Aorta (tissue), 5 donors: Measurements from ENCODE around the gene LRRFIP1. TPM values are rescaled to one million over a fixed set of nuclear protein-coding genes. Genes with fewer than 3 reads are reported as not detected.

Experiments used
- ATAC-seq: fragments of 200-7000 bp; cut with Tn5 transposase; one replicate; pipeline ENCODE4 v1.9.1; 2022; ENCODE audit warnings: moderate library complexity; ENCODE audit not compliant: low FRiP score
- DNase-seq, 2 donors: peaks; one replicate each; pipeline ENCODE4 v3.0.0-alpha.2; 2020
- H3K27ac ChIP-seq, 2 donors: one replicate each; pipeline ENCODE4 v1.5.1; 2013; ENCODE audit warnings: low read length in 2 of 2, mild to moderate bottlenecking in 2 of 2, moderate library complexity in 2 of 2, control low read depth in 1 of 2, inconsistent platforms in 1 of 2, low read depth in 1 of 2
- H3K27me3 ChIP-seq, 2 donors: one replicate each; pipeline ENCODE4 v1.6.1; 2013; ENCODE audit warnings: control low read depth in 1 of 2, low read length in 1 of 2, mild to moderate bottlenecking in 1 of 2, moderate library complexity in 1 of 2; ENCODE audit not compliant: insufficient read depth in 2 of 2, control insufficient read depth in 1 of 2
- H3K36me3 ChIP-seq, 2 donors: one replicate each; pipeline ENCODE4 v1.6.1; 2013; ENCODE audit warnings: control low read depth in 1 of 2, low read length in 1 of 2, mild to moderate bottlenecking in 1 of 2; ENCODE audit not compliant: insufficient read depth in 2 of 2, control insufficient read depth in 1 of 2
- H3K4me1 ChIP-seq, 2 donors: one replicate each; pipeline ENCODE4 v1.6.1; 2013; ENCODE audit warnings: low read length in 2 of 2, control low read depth in 1 of 2, mild to moderate bottlenecking in 1 of 2, moderate library complexity in 1 of 2; ENCODE audit not compliant: insufficient read depth in 2 of 2, control insufficient read depth in 1 of 2
- H3K4me3 ChIP-seq, 2 donors: one replicate each; pipeline ENCODE4 v1.5.1; 2013; ENCODE audit warnings: low read length in 2 of 2, control low read depth in 1 of 2, mild to moderate bottlenecking in 1 of 2
- H3K9me3 ChIP-seq: one replicate; pipeline ENCODE4 v1.6.1; 2013; ENCODE audit warnings: mild to moderate bottlenecking, low read length; ENCODE audit not compliant: control insufficient read depth
- WGBS, 2 donors: extraction: QIAGEN DNeasy Blood & Tissue Kit; methylation state at CpG; one replicate each; pipeline ENCODE4 v1.1.7; 2013; 5-methylcytosine and 5-hydroxymethylcytosine counted together
- intact Hi-C, 2 donors: fragments of 100-400 bp; cut with DNase I; formaldehyde crosslinking; loops; one replicate each; pipeline versions ENCODE4 v1.14.2 to v1.15.0; 2022
- polyA plus RNA-seq, 2 donors: library from polyadenylated mRNA; stranded (reverse); fragments of 200-250 nt; gene quantifications; one replicate each; pipeline ENCODE4 v1.2.3, GENCODE V29; 2013
- total RNA-seq, 2 donors: library from RNA; stranded (reverse); fragmentation: NEBNext Ultra II Directional; extraction: Animal tissue kit (Norgen Biotek cat#: 25700); gene quantifications; one replicate each; pipeline ENCODE4 v1.2.1, GENCODE V29; 2021
- donor health status: healthy with polysubstance abuse.
- donor health status: Bipolar disorder and iron deficiency.
- donor health status: DM: no; HTN: no; CAD: no.
- donor health status: DM: no; HTN: no; CAD: no.
- donor health status: DM: yes; HTN: yes; CAD: no.

LRRFIP1 gene
- total and polyA plus RNA-seq, 4 donors = 100 to 348 (median 169) TPM

DNA sequence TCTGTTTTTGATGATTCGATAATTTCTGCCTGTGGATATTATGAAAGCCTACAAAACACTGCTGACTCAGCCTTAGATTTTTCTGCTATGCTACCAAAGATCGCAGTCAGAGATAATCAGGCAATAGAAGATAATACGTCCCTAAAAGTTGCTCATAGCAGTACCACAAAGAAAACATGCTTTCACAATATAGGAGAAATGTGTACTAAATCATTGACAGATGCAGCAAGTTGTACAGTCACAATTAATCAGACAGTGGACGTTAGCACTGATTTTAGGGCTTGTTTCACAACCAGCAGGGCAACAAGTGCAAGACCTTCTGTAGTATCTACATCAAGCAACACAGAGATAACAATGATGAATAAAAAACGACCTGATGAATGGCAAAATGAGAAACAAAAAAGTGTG, 190.7 kb downstream of the LRRFIP1 start:
- 60 to 64% methylated on average over 5 of the region's 5 CpGs for WGBS, 2 donors
- H3K27me3 ChIP-seq = no peaks in the 10 kb centered on the region
- no peaks in the 10 kb centered on the region for H3K36me3 ChIP-seq
- no peak overlapping the region for H3K4me3 ChIP-seq
- intact Hi-C loops = no loop called here
- H3K4me1 ChIP-seq = no peaks in the 10 kb centered on the region
- ATAC-seq = no peak
- no peak overlapping the region for H3K27ac ChIP-seq
- no peaks in the 10 kb centered on the region for H3K9me3 ChIP-seq
- DNase-seq = no peak

- Histone ChIP-seq H3K36me3 (no peaks in the 10 kb centered on the region), H3K27ac (no peak overlapping the region), H3K9me3 (no peaks in the 10 kb centered on the region), H3K4me3 (no peak overlapping the region), H3K4me1 (no peaks in the 10 kb centered on the region), H3K27me3 (no peaks in the 10 kb centered on the region)
- 86 to 90% methylated on average over 2 of the region's 2 CpGs for WGBS, 2 donors
- ATAC-seq (no peak), DNase-seq (no peak)
- intact Hi-C loops = no loop called here
Measured at GRCh38 chr2:237819231-237819630, 191.8 kb downstream of the LRRFIP1 start.

GRCh38 chr2:237820421-237820820, 193.0 kb downstream of the LRRFIP1 start:
- no peak for ATAC-seq
- intact Hi-C loops = no loop called here

DNA sequence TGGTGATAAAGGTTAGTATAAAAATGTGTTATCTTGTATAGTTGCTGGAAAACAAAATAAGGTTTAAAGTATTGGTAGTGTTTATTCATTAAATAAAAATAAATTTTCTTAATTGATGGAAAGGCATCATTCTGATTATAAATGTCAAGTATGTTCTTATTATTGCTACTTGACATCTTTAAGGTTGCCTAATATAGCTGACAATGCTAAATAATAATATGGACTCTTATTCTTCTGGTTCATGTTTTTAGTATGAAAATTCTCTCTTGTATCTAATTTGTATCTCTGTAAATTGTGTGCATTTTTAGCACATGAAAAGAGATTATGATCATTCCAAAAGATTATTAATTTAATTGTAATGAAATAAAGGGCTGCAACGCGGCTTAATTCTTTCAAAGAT, 196.2 kb downstream of the LRRFIP1 start:
- intact Hi-C loops = no loop called here
- no peaks in the 10 kb centered on the region for H3K9me3 ChIP-seq
- H3K27ac ChIP-seq = no peak overlapping the region
- H3K27me3 ChIP-seq = no peaks in the 10 kb centered on the region
- ATAC-seq = no peak
- no peak overlapping the region for H3K4me3 ChIP-seq
- DNase-seq = no peak
- no peaks in the 10 kb centered on the region for H3K4me1 ChIP-seq
- 97 to 99% methylated on average over 2 of the region's 2 CpGs for WGBS, 2 donors
- H3K36me3 ChIP-seq = no peaks in the 10 kb centered on the region

More at GRCh38 chr2:237820421-237820820, 193.0 kb downstream of the LRRFIP1 start:
- no peaks in the 10 kb centered on the region for H3K4me1 ChIP-seq
- no peaks in the 10 kb centered on the region for H3K27me3 ChIP-seq
- no peak for DNase-seq
- 67 to 70% methylated on average over 2 of the region's 2 CpGs for WGBS, 2 donors
- no peaks in the 10 kb centered on the region for H3K36me3 ChIP-seq
- no peaks in the 10 kb centered on the region for H3K9me3 ChIP-seq
- no peak overlapping the region for H3K4me3 ChIP-seq
- no peak overlapping the region for H3K27ac ChIP-seq

DNA sequence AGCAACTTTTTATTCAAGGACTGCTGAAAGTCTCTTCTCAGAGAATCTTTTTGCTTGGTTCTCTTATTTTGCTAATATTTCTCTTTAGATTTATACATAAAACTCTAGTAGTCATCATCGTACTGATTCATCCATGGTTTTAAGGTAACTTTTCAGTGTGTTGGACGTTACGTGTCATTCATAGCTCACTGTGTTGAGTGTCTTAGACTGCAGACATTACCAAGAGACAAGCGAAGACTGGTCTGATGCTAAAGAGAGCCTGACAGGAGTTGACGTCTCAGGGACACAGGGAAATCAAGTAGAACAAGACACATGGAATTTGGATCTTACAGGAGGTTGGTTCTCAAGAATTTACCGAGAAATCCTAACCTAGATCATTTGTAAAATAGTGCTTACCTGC, 196.7 kb downstream of the LRRFIP1 start:
- Histone ChIP-seq H3K9me3 (no peaks in the 10 kb centered on the region), H3K4me1 (no peaks in the 10 kb centered on the region), H3K36me3 (no peaks in the 10 kb centered on the region), H3K27me3 (no peaks in the 10 kb centered on the region), H3K4me3 (no peak overlapping the region), H3K27ac (no peak overlapping the region)
- WGBS, 2 donors = 87 to 88% methylated on average over 6 of the region's 6 CpGs
- intact Hi-C loops = no loop called here
- DNase-seq = no peak
- no peak for ATAC-seq

GRCh38 chr2:237827421-237827987, 200.1 kb downstream of the LRRFIP1 start:
- intact Hi-C loops = no loop called here
- DNase-seq (no peak), ATAC-seq (no peak)
- no peaks in the 10 kb centered on the region for H3K4me1 ChIP-seq
- no peak overlapping the region for H3K4me3 ChIP-seq
- H3K36me3 ChIP-seq = no peaks in the 10 kb centered on the region
- no peaks in the 10 kb centered on the region for H3K9me3 ChIP-seq
- no peaks in the 10 kb centered on the region for H3K27me3 ChIP-seq
- no peak overlapping the region for H3K27ac ChIP-seq
- 84 to 86% methylated on average over 3 of the region's 3 CpGs for WGBS, 2 donors

Other genes starting within 250 kb of the LRRFIP1 start
- gene COL6A3, start 213.4 kb upstream of the LRRFIP1 start, total RNA-seq = 100 to 1,000 TPM; 190 to 289 TPM
- gene COL6A3, start 213.4 kb upstream of the LRRFIP1 start, polyA plus RNA-seq = 10 to 100 TPM in 1 of 2 donors, 1 to 10 TPM in 1; 7.3 to 54.5 TPM
- gene MLPH, start 140.3 kb upstream of the LRRFIP1 start, total RNA-seq = 10 to 100 TPM in 1 of 2 donors, 1 to 10 TPM in 1; 3.4 to 10.1 TPM
- gene MLPH, start 140.3 kb upstream of the LRRFIP1 start, polyA plus RNA-seq = 1 to 10 TPM; 2.3 to 4.5 TPM
- gene PRLH, start 61.0 kb upstream of the LRRFIP1 start, total RNA-seq = not detected
- not detected for gene PRLH, start 61.0 kb upstream of the LRRFIP1 start, polyA plus RNA-seq
- 1 to 10 TPM; 3.7 to 4.5 TPM for gene RAB17, start 36.9 kb upstream of the LRRFIP1 start, total RNA-seq
- gene RAB17, start 36.9 kb upstream of the LRRFIP1 start, polyA plus RNA-seq = 10 to 100 TPM; 11.1 to 22.3 TPM
- gene RBM44, start 171.2 kb downstream of the LRRFIP1 start, total RNA-seq = 1 to 10 TPM; 2.5 to 3.2 TPM
- 1 to 10 TPM in 1 of 2 donors, not detected in 1; 1.4 TPM for gene RBM44, start 171.2 kb downstream of the LRRFIP1 start, polyA plus RNA-seq
- gene RAMP1, start 232.0 kb downstream of the LRRFIP1 start, total RNA-seq = 100 to 1,000 TPM; 109 to 230 TPM
- 100 to 1,000 TPM; 328 to 423 TPM for gene RAMP1, start 232.0 kb downstream of the LRRFIP1 start, polyA plus RNA-seq